HL-60 (cell line): ENCODE results near the gene TRMU.

Experiments used
- POLR2AphosphoS5 ChIP-seq: IDR thresholded peaks from 2 replicates; pipeline ENCODE4 v1.6.1; 2012; ENCODE audit warnings: low read depth
- REST ChIP-seq: IDR thresholded peaks from 2 replicates; pipeline ENCODE4 v1.6.1; 2012; ENCODE audit warnings: low read depth; ENCODE audit not compliant: insufficient replicate concordance
- SPI1 ChIP-seq: IDR thresholded peaks from 2 replicates; pipeline ENCODE4 v1.6.1; 2012; ENCODE audit warnings: low read depth, mild to moderate bottlenecking, borderline replicate concordance
- TF ChIP-seq, protein P1 (sequence below): IDR thresholded peaks from one replicate; pipeline ENCODE4 v1.5.1; 2011; ENCODE audit warnings: low read length, control low read depth, inconsistent platforms; ENCODE audit not compliant: insufficient read depth

- TF ChIP-seq, protein P1, sequence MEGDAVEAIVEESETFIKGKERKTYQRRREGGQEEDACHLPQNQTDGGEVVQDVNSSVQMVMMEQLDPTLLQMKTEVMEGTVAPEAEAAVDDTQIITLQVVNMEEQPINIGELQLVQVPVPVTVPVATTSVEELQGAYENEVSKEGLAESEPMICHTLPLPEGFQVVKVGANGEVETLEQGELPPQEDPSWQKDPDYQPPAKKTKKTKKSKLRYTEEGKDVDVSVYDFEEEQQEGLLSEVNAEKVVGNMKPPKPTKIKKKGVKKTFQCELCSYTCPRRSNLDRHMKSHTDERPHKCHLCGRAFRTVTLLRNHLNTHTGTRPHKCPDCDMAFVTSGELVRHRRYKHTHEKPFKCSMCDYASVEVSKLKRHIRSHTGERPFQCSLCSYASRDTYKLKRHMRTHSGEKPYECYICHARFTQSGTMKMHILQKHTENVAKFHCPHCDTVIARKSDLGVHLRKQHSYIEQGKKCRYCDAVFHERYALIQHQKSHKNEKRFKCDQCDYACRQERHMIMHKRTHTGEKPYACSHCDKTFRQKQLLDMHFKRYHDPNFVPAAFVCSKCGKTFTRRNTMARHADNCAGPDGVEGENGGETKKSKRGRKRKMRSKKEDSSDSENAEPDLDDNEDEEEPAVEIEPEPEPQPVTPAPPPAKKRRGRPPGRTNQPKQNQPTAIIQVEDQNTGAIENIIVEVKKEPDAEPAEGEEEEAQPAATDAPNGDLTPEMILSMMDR: no peak
- TF ChIP-seq POLR2AphosphoS5: no peak
- TF ChIP-seq SPI1: no peak
- no peak for TF ChIP-seq REST
Measured at GRCh38 chr22:46352276-46352675, 16.8 kb downstream of the TRMU start.
